Measurements from ENCODE around the gene RMI2.
"Not testable (repeated sequence)": the region's sequence is repeated elsewhere in the genome, so short reads cannot be mapped to it uniquely, and the experiment has no call there.

RMI2 gene

GRCh38 chr16:11370084-11370931 is 25.0 kb downstream of the RMI2 start:
- no peaks in the 10 kb centered on the region for H3K27me3 ChIP-seq (ENCODE audit: control insufficient read depth, insufficient read depth, low read length)
- H3K4me1 ChIP-seq (ENCODE audit: control insufficient read depth, insufficient read depth, low read length): peaks cover 3% of the 10 kb centered on the region
- no peak overlapping the region for H3K4me3 ChIP-seq (ENCODE audit: low read depth, low read length)
- H3K9ac ChIP-seq (ENCODE audit: low read depth, low read length): no peak overlapping the region
- no peaks in the 10 kb centered on the region for H3K36me3 ChIP-seq (ENCODE audit: control insufficient read depth, insufficient read depth, low read length)
- no peaks in the 10 kb centered on the region for H3K9me3 ChIP-seq (ENCODE audit: control insufficient read depth, insufficient read depth, low read length)

GRCh38 chr16:11370932-11371279 is 25.6 kb downstream of the RMI2 start:
- not testable (repeated sequence) for H3K9me3 ChIP-seq (ENCODE audit: control insufficient read depth, insufficient read depth, low read length); H3K4me1 ChIP-seq (ENCODE audit: control insufficient read depth, insufficient read depth, low read length); H3K9ac ChIP-seq (ENCODE audit: low read depth, low read length); H3K36me3 ChIP-seq (ENCODE audit: control insufficient read depth, insufficient read depth, low read length); H3K4me3 ChIP-seq (ENCODE audit: low read depth, low read length); H3K27me3 ChIP-seq (ENCODE audit: control insufficient read depth, insufficient read depth, low read length)

GRCh38 chr16:11372073-11372828 is 27.0 kb downstream of the RMI2 start:
- no peaks in the 10 kb centered on the region for H3K36me3 ChIP-seq (ENCODE audit: control insufficient read depth, insufficient read depth, low read length)
- no peaks in the 10 kb centered on the region for H3K27me3 ChIP-seq (ENCODE audit: control insufficient read depth, insufficient read depth, low read length)
- H3K9me3 ChIP-seq (ENCODE audit: control insufficient read depth, insufficient read depth, low read length): no peaks in the 10 kb centered on the region
- peak overlapping the region; percentile 1 for H3K9ac ChIP-seq (ENCODE audit: low read depth, low read length)
- no peak overlapping the region for H3K4me3 ChIP-seq (ENCODE audit: low read depth, low read length)
- peaks cover 3% of the 10 kb centered on the region for H3K4me1 ChIP-seq (ENCODE audit: control insufficient read depth, insufficient read depth, low read length)

GRCh38 chr16:11372829-11373306 is 27.6 kb downstream of the RMI2 start:
- Histone ChIP-seq H3K4me3 (ENCODE audit: low read depth, low read length) (no peak overlapping the region), H3K9me3 (ENCODE audit: control insufficient read depth, insufficient read depth, low read length) (no peaks in the 10 kb centered on the region), H3K9ac (ENCODE audit: low read depth, low read length) (no peak overlapping the region), H3K27me3 (ENCODE audit: control insufficient read depth, insufficient read depth, low read length) (no peaks in the 10 kb centered on the region), H3K36me3 (ENCODE audit: control insufficient read depth, insufficient read depth, low read length) (no peaks in the 10 kb centered on the region), H3K4me1 (ENCODE audit: control insufficient read depth, insufficient read depth, low read length) (peaks cover 3% of the 10 kb centered on the region)

- Histone ChIP-seq H3K9me3 (ENCODE audit: control insufficient read depth, insufficient read depth, low read length) (no peaks in the 10 kb centered on the region), H3K36me3 (ENCODE audit: control insufficient read depth, insufficient read depth, low read length) (no peaks in the 10 kb centered on the region), H3K27me3 (ENCODE audit: control insufficient read depth, insufficient read depth, low read length) (no peaks in the 10 kb centered on the region), H3K4me3 (ENCODE audit: low read depth, low read length) (no peak overlapping the region), H3K9ac (ENCODE audit: low read depth, low read length) (no peak overlapping the region), H3K4me1 (ENCODE audit: control insufficient read depth, insufficient read depth, low read length) (peaks cover 3% of the 10 kb centered on the region)
Measured at GRCh38 chr16:11374255-11374654, 29.0 kb downstream of the RMI2 start.

- Histone ChIP-seq H3K4me1 (ENCODE audit: control insufficient read depth, insufficient read depth, low read length) (no peaks in the 10 kb centered on the region), H3K27me3 (ENCODE audit: control insufficient read depth, insufficient read depth, low read length) (no peaks in the 10 kb centered on the region), H3K9ac (ENCODE audit: low read depth, low read length) (no peak overlapping the region), H3K36me3 (ENCODE audit: control insufficient read depth, insufficient read depth, low read length) (no peaks in the 10 kb centered on the region), H3K4me3 (ENCODE audit: low read depth, low read length) (no peak overlapping the region), H3K9me3 (ENCODE audit: control insufficient read depth, insufficient read depth, low read length) (no peaks in the 10 kb centered on the region)
Measured at GRCh38 chr16:11377154-11377553, 31.9 kb downstream of the RMI2 start.

GRCh38 chr16:11378951-11379350 is 33.7 kb downstream of the RMI2 start:
- not testable (repeated sequence) for H3K9me3 ChIP-seq (ENCODE audit: control insufficient read depth, insufficient read depth, low read length); H3K9ac ChIP-seq (ENCODE audit: low read depth, low read length); H3K4me3 ChIP-seq (ENCODE audit: low read depth, low read length); H3K27me3 ChIP-seq (ENCODE audit: control insufficient read depth, insufficient read depth, low read length); H3K36me3 ChIP-seq (ENCODE audit: control insufficient read depth, insufficient read depth, low read length); H3K4me1 ChIP-seq (ENCODE audit: control insufficient read depth, insufficient read depth, low read length)

- H3K27me3 ChIP-seq (ENCODE audit: control insufficient read depth, insufficient read depth, low read length): no peaks in the 10 kb centered on the region
- no peaks in the 10 kb centered on the region for H3K36me3 ChIP-seq (ENCODE audit: control insufficient read depth, insufficient read depth, low read length)
- no peaks in the 10 kb centered on the region for H3K9me3 ChIP-seq (ENCODE audit: control insufficient read depth, insufficient read depth, low read length)
- no peak overlapping the region for H3K9ac ChIP-seq (ENCODE audit: low read depth, low read length)
- H3K4me1 ChIP-seq (ENCODE audit: control insufficient read depth, insufficient read depth, low read length): no peaks in the 10 kb centered on the region
- H3K4me3 ChIP-seq (ENCODE audit: low read depth, low read length): no peak overlapping the region
Measured at GRCh38 chr16:11379420-11379819, 34.2 kb downstream of the RMI2 start.

GRCh38 chr16:11380836-11381235 is 35.6 kb downstream of the RMI2 start:
- no peaks in the 10 kb centered on the region for H3K9me3 ChIP-seq (ENCODE audit: control insufficient read depth, insufficient read depth, low read length)
- no peaks in the 10 kb centered on the region for H3K27me3 ChIP-seq (ENCODE audit: control insufficient read depth, insufficient read depth, low read length)
- H3K9ac ChIP-seq (ENCODE audit: low read depth, low read length): no peak overlapping the region
- no peak overlapping the region for H3K4me3 ChIP-seq (ENCODE audit: low read depth, low read length)
- no peaks in the 10 kb centered on the region for H3K36me3 ChIP-seq (ENCODE audit: control insufficient read depth, insufficient read depth, low read length)
- no peaks in the 10 kb centered on the region for H3K4me1 ChIP-seq (ENCODE audit: control insufficient read depth, insufficient read depth, low read length)

- Histone ChIP-seq H3K9me3 (ENCODE audit: control insufficient read depth, insufficient read depth, low read length) (no peaks in the 10 kb centered on the region), H3K36me3 (ENCODE audit: control insufficient read depth, insufficient read depth, low read length) (no peaks in the 10 kb centered on the region), H3K4me3 (ENCODE audit: low read depth, low read length) (no peak overlapping the region), H3K27me3 (ENCODE audit: control insufficient read depth, insufficient read depth, low read length) (no peaks in the 10 kb centered on the region), H3K9ac (ENCODE audit: low read depth, low read length) (no peak overlapping the region), H3K4me1 (ENCODE audit: control insufficient read depth, insufficient read depth, low read length) (no peaks in the 10 kb centered on the region)
Measured at GRCh38 chr16:11383481-11384183, 38.4 kb downstream of the RMI2 start.

GRCh38 chr16:11384184-11384955 is 39.1 kb downstream of the RMI2 start:
- no peak overlapping the region for H3K9ac ChIP-seq (ENCODE audit: low read depth, low read length)
- no peaks in the 10 kb centered on the region for H3K36me3 ChIP-seq (ENCODE audit: control insufficient read depth, insufficient read depth, low read length)
- H3K4me3 ChIP-seq (ENCODE audit: low read depth, low read length): no peak overlapping the region
- no peaks in the 10 kb centered on the region for H3K9me3 ChIP-seq (ENCODE audit: control insufficient read depth, insufficient read depth, low read length)
- no peaks in the 10 kb centered on the region for H3K4me1 ChIP-seq (ENCODE audit: control insufficient read depth, insufficient read depth, low read length)
- H3K27me3 ChIP-seq (ENCODE audit: control insufficient read depth, insufficient read depth, low read length): no peaks in the 10 kb centered on the region

Measured in iPS-15b (cell line).